Retina (tissue), 1 donor: ENCODE results near the gene ZNF571.
A peak's percentile ranks its signal among the peaks of the same experiment; 100 is the strongest.

Source experiments
- DNase-seq: peaks from one replicate; pipeline ENCODE4 v3.0.0-alpha.2; 2016

Gene ZNF571

DNA sequence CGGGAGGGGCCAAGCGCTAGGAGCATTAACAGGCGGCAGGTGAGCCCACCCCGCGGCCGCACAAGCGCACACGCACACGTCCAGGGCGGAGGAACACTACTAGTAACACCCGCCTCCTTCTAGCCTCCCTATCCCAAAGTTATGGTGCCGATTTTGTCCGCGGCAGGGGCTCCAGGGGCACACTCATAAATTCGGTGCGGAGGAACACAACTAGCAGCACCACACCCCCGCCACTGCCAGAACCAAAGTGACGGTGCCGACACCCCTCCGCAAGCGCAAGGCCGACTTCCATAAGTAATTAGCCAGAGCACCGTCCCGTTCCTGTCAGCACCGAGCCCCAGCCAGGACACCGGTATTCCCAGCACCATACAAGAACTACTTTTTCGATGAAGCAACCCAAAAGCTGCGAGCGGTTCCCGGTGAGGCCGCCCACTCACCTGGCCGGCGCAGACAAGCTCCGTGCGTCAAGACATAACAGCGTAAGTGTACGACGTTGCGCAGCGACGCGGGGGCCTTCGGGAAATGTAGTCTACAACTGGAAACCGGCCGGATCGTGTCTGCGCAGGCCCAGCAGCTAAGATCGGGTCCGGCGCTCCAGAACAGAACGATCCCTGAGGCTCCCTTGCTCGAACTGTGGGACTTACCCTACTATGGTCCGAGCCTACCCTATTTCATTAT is at the start of gene ZNF571, which contains the start of gene ZNF540:
ZNF571 (minus strand) TSS at position 489 of the 678 bp plus-strand sequence. CDS start 8,116 bp downstream, outside the sequence.
ZNF540 (plus strand) TSS at position 573 of the 678 bp plus-strand sequence. CDS start 3,572 bp downstream, outside the sequence.
- peak; percentile 97 for DNase-seq

DNA sequence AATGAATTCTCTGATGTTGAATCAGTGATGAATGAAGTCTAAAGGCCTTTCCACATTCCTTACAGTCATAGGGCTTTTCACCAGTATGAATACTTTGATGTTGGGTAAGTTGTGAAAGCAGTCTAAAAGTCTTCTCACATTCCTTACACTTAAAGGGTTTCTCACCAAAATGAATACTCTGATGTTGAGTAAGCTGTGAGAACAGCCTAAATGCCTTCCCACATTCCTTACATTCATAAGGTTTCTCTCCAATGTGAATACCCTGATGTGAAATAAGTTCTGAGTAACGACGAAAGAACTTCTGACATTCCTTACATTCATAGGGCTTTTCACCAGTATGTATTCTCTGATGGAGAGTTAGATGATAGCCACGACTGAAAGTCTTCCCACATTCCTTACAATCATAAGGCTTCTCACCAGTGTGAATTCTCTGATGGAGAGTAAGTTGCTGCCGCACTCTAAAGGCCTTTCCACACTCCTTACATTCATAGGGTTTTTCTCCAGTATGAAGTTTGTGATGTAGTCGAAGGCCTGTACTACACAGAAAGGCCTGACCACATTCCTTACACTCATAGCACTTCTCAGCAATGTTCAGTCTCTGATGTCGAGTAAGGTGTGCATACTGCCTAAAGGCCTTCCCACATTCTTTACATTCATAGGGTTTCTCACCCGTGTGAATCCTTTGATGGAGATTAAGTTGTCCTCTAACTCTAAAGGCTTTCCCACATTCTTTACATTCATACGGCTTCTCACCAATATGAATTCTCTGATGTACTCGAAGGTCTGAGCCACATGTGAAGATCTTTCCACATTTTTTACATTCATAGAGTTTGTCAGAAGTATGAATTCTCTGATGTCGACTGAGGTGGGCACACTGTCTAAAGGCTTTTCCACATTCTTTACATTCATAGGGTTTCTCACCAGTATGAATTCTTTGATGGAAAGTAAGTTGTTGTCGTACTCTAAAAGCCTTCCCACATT is 40.8 kb upstream of the ZNF571 start:
- no peak for DNase-seq

DNA sequence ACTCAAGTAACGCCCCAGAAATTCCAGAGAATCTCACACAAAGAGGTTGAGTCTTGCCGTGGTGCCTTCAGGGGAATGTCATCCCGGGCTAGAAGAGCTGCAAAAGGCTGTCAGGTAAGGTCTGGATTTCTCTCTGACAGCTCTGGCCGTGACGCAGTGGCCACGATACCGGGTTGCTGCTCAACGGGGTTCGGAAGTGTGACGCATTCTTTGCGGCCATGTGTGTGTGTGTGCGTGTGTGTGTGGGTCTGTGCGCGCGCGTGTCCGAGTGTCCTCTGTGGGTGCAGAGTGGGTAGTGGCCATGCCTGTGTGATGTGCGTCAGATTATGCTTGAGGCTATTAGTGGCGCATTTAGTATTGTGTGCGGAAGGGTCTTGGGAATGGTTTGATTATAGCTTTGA is 390 bp upstream of the ZNF571 start:
- no peak for DNase-seq

DNA sequence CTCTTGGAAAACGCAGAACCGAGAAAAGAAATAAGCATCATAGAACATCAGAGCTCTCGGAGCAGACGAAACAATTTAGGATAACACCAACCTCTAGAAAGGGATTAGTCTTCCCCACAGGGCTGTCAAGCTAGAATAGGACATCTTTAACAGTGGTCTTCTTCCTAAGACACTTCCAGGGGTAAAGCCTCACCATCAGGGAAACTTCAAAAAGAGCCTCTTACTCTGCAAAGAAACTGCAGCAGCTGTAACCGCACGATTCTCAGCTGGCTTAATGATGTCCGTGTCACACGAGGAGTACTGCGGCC is 642 bp downstream of the ZNF571 start:
- no peak for DNase-seq

DNA sequence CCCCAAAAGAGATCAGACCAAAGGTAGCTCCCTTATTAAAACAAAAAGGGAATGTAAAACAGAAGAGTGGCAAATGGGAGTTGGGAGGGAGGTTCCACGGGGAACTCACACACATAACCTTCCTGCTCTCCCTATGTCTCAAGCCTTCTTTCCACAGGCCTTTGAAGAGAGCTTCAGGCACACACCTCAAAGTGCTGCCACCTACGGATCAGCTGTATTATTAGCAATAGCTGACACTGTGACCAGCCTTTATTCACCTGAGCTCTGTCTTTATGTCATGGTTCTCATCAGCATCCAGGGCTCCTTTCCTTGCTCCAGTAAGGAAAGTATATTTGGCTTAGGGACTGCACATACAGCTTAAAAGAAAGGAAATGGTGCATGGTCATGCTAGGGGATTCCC is 11.3 kb downstream of the ZNF571 start:
- no peak for DNase-seq

DNA sequence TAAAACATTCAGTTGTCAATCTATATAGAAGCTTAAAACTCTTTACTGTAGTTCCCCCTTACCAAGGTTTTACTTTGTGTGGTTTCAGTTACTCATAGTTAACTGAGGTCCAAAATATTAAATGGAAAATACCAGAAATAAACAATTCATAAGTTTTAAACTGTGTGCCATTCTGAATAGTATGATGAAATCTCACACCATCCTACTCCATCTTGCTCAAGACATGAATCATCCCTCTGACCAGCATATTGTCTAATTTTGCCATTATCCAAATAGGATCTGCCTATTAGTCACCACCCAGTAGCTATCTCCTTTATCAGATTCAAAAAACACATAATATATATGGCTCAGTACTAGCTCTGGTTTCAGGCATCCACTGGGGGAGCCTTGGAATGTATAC is 22.4 kb downstream of the ZNF571 start:
- no peak for DNase-seq

DNA sequence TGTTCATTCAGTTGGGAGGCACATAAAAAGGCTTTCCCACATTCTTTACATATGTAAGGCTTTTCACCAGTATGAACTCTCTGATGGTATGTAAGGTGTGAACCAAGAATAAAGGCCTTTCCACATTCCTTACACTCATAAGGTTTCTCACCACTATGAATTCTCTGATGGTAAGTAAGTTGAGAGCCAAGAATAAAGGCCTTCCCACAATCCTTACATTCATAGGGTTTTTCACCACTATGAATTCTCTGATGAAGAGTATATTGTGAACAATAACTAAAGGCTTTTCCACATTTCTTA is 29.3 kb downstream of the ZNF571 start:
- DNase-seq: no peak

DNA sequence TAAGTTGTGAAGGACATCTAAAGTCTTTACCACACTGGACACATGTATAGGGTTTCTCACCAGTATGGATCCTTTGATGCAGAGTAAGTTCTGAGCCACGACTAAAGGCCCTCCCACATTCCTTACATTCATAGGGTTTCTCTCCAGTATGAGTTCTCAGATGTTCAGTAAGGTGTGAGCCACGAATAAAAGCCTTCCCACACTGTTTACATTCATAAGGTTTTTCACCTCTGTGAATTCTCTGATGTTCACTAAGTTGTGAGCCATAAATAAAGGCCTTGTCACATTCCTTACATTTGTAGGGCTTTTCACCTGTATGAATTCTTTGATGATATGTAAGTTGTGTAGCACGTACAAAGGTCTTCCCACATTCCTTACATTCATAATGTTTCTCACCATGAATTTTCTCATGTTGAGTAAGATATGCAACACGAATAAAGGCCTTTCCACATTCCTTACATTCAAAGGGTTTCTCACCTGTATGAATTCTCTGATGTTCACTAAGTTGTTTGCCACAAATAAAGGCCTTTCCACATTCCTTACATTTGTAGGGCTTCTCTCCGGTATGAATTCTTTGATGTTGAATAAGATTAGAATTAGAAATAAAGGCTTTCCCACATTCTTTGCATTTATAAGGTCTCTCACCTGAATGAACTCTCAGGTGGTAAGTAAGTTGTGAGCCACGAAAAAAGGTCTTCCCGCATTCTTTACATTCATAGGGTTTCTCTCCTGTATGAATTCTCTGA is 29.8 kb downstream of the ZNF571 start:
- DNase-seq: no peak

DNA sequence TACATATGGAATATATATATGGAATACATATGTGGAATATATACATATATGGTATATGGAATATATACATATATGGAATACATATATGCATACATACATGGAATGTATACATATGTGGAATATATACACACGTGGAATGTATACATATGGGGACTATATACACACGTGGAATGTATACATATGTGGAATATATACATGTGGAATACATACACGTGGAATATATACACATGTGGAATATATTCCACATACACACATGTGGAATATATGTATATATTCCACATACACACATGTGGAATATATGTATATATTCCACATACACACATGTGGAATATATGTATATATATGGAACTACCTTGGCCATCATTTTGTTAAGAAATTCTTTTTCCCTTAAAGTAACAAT is 31.1 kb downstream of the ZNF571 start:
- DNase-seq: no peak

DNA sequence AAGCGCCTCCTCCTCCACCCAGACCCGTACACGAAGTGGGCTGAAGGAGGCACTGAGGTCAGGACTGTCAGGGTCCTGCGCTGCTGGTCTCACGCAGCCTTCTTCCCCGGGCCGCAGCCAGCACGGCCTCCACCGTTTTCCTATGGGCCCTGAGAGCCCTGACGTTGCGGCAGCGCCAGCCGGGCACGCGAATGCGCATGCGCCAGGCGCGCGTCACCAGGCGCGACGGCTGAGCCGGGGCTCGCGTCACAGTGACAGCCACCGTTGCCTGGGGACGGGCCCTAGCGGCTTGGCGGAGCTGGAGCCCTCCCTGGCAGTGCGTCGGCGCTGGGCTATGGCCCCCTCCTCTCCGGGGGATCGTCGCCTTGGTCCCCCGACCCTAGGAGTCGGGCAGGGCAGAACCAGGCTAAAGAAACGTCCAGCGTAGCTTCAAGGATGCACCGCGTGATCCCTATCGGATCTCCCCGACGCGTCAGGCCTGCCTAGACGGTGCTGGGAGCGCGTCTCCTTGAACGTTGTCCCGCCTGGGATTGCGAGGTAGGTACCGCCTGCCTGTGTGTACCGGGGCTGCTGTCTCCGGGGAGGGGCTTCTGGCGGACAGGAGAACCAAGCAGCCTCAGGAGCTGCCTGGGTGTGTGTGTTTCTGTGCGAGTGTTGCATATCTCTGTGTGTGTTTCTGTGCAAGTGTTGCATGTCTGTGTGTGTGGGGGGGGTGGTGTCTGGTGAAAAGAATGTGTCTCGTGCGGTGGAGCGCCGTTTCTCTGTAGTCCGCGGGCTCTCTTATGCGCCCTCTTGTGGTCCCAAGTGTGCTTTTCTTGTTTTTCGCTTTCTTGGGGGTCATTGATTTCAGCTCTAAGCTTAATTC is 43.2 kb downstream of the ZNF571 start:
- DNase-seq: peak; percentile 93

DNA sequence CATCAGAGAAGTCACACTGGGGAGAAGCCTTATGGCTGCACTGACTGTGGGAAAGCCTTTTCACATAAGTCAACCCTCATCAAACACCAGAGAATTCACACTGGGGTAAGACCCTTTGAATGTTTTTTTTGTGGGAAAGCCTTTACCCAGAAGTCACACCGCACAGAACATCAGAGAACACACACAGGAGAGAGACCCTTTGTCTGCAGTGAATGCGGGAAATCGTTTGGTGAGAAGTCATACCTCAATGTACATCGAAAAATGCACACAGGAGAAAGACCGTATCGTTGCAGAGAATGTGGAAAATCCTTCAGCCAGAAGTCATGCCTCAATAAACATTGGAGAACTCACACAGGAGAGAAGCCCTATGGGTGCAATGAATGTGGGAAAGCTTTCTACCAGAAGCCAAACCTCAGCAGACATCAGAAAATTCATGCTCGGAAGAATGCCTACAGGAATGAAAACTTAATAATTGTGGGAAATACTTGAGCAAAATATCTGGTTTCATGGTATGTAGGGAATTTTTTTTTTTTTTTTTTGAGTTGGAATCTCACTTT is 57.1 kb downstream of the ZNF571 start:
- no peak for DNase-seq

DNA sequence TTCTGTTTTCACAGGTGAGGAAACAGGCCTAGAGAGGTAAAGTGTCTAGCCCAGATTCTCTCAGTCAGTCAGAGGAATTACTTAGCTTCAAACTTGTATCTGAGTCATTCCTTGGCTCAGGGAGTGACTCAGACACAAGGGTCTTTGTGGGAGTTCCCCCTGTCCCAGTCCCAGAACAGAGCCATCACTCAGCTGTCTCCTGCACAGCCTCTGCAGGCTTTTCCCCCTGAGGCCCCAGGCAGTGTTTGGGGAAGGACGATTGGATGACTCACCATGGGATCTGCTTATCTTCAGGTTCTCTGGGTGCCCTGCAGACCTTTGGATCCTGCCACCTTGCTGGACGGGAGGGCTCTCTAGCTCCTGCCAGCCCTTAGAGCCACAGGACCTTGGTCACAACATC is 74.7 kb downstream of the ZNF571 start:
- DNase-seq: no peak
